Parathyroid adenoma (tissue), 2 donors: ENCODE results near the gene IMPA2.

ENCODE experiments used
- H2AFZ ChIP-seq: fragments of 300-600 bp; sonication (generic); one replicate; pipeline ENCODE4 v1.7.0; 2017; ENCODE audit warnings: antibody characterized with exemption, mild to moderate bottlenecking
- H3K27ac ChIP-seq: fragments of 300-600 bp; sonication (generic); one replicate; pipeline ENCODE4 v1.7.0; 2017
- H3K27me3 ChIP-seq: fragments of 300-600 bp; sonication (generic); one replicate; pipeline ENCODE4 v1.7.0; 2017; ENCODE audit warnings: low read length; ENCODE audit not compliant: control insufficient read depth, insufficient read depth
- H3K36me3 ChIP-seq: fragments of 300-600 bp; sonication (generic); one replicate; pipeline ENCODE4 v1.7.0; 2017; ENCODE audit warnings: low read length; ENCODE audit not compliant: control insufficient read depth, insufficient read depth
- H3K4me1 ChIP-seq: fragments of 300-600 bp; sonication (generic); one replicate; pipeline ENCODE4 v1.7.0; 2017; ENCODE audit warnings: control low read depth
- H3K4me2 ChIP-seq: fragments of 300-600 bp; sonication (generic); one replicate; pipeline ENCODE4 v1.7.0; 2017; ENCODE audit warnings: low read length
- H3K4me3 ChIP-seq: fragments of 300-600 bp; sonication (generic); one replicate; pipeline ENCODE4 v1.7.0; 2017; ENCODE audit warnings: low read depth, low read length
- H3K79me2 ChIP-seq: fragments of 300-600 bp; sonication (generic); one replicate; pipeline ENCODE4 v1.7.0; 2017; ENCODE audit warnings: control low read depth
- H3K9ac ChIP-seq: fragments of 300-600 bp; sonication (generic); one replicate; pipeline ENCODE4 v1.7.0; 2017; ENCODE audit warnings: mild to moderate bottlenecking
- H3K9me3 ChIP-seq: fragments of 300-600 bp; sonication (generic); one replicate; pipeline ENCODE4 v1.7.0; 2017; ENCODE audit warnings: low read length; ENCODE audit not compliant: control insufficient read depth
- TF ChIP-seq, protein P1 (sequence below): fragments of 300-600 bp; sonication (generic); IDR thresholded peaks from one replicate; pipeline ENCODE4 v1.7.0; 2017; ENCODE audit warnings: antibody characterized with exemption, mild to moderate bottlenecking
- donor health status: primary hyperparathyroidism.

IMPA2 gene

DNA sequence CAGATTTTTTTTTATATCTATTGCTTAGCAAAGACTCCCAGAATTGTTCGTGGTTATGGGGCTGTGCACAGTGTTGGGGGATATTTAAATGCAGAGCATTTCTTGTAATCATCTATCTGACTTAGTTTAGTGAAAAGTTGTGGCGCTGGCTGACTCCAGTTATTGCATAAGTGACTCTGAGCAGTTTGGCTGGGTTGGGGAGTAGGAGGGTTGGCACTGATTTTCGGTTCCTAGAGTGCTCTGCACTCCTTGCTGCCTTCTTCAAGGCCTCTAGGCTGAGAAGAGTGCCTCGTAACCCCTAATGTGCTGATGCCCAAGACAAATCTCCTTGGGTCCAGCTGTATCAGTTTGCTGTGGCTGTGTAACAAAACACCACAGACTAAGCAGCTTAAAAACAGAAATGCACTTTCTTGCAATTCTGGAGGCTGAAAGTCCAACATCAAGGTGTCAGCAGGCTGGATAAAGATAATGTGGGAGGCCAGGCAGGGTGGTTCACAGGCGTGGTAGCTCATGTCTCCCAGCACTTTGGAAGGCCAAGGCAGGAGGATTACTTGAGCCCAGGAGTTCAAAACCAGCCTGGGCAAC, 6.5 kb upstream of the IMPA2 start:
- no peaks in the 10 kb centered on the region for H3K27me3 ChIP-seq
- no peaks in the 10 kb centered on the region for H3K79me2 ChIP-seq
- TF ChIP-seq, protein P1, sequence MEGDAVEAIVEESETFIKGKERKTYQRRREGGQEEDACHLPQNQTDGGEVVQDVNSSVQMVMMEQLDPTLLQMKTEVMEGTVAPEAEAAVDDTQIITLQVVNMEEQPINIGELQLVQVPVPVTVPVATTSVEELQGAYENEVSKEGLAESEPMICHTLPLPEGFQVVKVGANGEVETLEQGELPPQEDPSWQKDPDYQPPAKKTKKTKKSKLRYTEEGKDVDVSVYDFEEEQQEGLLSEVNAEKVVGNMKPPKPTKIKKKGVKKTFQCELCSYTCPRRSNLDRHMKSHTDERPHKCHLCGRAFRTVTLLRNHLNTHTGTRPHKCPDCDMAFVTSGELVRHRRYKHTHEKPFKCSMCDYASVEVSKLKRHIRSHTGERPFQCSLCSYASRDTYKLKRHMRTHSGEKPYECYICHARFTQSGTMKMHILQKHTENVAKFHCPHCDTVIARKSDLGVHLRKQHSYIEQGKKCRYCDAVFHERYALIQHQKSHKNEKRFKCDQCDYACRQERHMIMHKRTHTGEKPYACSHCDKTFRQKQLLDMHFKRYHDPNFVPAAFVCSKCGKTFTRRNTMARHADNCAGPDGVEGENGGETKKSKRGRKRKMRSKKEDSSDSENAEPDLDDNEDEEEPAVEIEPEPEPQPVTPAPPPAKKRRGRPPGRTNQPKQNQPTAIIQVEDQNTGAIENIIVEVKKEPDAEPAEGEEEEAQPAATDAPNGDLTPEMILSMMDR: no peak
- no peaks in the 10 kb centered on the region for H3K36me3 ChIP-seq
- no peaks in the 10 kb centered on the region for H3K4me1 ChIP-seq
- H3K9ac ChIP-seq: no peak overlapping the region
- no peak overlapping the region for H3K4me3 ChIP-seq
- no peak overlapping the region for H2AFZ ChIP-seq
- no peak overlapping the region for H3K4me2 ChIP-seq
- H3K27ac ChIP-seq: no peak overlapping the region
- no peaks in the 10 kb centered on the region for H3K9me3 ChIP-seq

DNA sequence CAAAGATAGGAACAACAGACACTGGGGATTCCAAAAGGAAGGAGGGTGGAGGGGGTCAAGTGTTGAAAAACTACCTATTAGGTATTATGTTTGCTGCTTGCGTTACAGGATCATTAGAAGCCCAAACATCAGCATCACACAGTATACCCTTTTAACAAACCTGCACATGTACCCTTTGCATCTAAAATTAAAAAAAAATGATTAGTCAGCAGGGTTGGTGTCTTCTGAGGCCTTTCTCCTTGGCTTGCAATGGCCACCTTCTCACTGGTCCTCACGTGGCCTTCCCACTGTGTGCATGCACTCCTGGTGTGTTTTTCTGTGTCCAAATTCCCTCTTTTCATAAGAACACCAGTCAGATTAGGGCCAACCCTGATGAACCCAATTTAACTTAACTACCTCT, 5.6 kb upstream of the IMPA2 start:
- Histone ChIP-seq H3K4me3 (no peak overlapping the region), H3K9me3 (no peaks in the 10 kb centered on the region), H3K4me2 (no peak overlapping the region), H3K4me1 (no peaks in the 10 kb centered on the region), H2AFZ (no peak overlapping the region), H3K36me3 (no peaks in the 10 kb centered on the region), H3K79me2 (no peaks in the 10 kb centered on the region), H3K9ac (no peak overlapping the region), H3K27me3 (no peaks in the 10 kb centered on the region), H3K27ac (no peak overlapping the region)
- TF ChIP-seq, protein P1: no peak

DNA sequence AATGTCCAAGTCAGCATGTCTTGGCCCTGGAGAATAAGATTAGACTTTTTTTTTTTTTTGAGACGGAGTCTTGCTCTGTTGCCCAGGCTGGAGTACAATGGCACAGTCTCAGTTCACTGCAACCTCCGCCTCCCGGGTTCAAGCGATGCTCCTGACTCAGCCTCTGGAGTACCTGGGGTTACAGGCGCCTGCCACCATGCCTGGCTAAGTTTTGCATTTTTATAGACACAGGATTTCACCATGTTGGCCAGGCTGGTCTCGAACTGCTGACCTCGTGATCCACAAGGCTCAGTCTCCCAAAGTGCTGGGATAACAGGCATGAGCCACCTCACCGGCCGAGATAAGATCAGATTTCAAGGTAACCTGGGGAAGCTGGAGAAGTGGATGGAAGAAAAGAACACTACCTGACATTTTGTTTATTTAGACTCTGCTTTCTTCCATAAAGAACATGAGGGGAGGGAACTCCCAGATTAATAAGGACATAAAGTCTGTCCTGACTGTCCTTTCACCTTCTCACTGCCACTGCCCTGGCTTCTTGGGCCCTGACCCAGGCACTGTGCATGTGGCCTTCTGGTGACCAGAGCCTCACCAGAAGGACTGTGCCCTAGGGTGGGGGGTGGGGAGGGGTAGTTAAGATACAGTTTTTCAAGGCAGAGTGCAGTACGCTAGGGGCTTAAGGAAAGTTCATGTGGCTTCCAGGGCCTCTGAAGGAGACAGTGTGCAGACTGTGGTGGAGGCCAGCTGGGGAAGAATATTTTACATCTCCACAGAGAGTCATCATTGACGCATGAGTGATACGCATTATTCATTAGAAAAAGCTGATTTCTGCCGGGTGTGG, 4.8 kb upstream of the IMPA2 start:
- Histone ChIP-seq H3K4me3 (no peak overlapping the region), H3K4me2 (no peak overlapping the region), H3K36me3 (no peaks in the 10 kb centered on the region), H3K9ac (no peak overlapping the region), H3K27me3 (no peaks in the 10 kb centered on the region), H2AFZ (no peak overlapping the region), H3K79me2 (no peaks in the 10 kb centered on the region), H3K27ac (no peak overlapping the region), H3K9me3 (no peaks in the 10 kb centered on the region), H3K4me1 (no peaks in the 10 kb centered on the region)
- TF ChIP-seq, protein P1: no peak

DNA sequence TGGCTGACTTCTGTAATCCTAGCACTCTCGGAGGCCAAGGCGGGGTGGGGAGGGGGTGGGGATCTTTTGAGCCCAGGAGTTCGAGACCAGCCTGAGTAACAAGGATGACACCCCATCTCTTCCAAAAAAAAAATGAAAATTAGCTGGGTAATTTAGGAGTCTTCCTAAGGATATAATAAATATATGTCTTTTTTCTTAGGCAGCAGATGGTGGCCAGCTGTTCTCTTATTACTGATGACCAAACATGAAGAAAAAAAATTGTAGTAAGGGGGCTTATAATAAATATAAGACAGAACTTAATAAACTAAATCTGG, 4.2 kb upstream of the IMPA2 start:
- no peaks in the 10 kb centered on the region for H3K9me3 ChIP-seq
- no peaks in the 10 kb centered on the region for H3K36me3 ChIP-seq
- H3K27ac ChIP-seq: no peak overlapping the region
- peaks cover 1% of the 10 kb centered on the region for H3K4me1 ChIP-seq
- no peaks in the 10 kb centered on the region for H3K79me2 ChIP-seq
- H2AFZ ChIP-seq: no peak overlapping the region
- no peaks in the 10 kb centered on the region for H3K27me3 ChIP-seq
- no peak overlapping the region for H3K4me2 ChIP-seq
- no peak overlapping the region for H3K9ac ChIP-seq
- TF ChIP-seq, protein P1: no peak
- no peak overlapping the region for H3K4me3 ChIP-seq

DNA sequence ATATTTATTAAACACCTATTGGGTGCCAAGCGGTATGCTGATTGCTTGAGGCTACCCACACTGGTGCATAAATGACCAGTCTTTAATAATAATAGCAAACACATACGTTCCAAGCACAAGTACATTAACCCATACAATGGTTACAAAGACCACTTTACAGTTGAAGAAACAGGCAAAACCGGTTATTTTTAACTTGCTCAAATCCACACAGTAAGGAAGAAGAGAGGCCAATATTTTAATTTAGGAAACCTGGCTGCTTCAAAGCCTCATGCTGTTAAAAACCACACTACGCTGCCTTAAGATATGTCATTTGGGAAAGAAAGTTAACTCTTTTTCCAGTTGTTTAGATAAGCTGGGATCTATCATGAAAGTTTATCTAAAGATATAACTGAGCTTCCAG, 2.4 kb upstream of the IMPA2 start:
- no peak overlapping the region for H3K27ac ChIP-seq
- no peak overlapping the region for H2AFZ ChIP-seq
- TF ChIP-seq, protein P1: no peak
- no peaks in the 10 kb centered on the region for H3K79me2 ChIP-seq
- H3K4me1 ChIP-seq: peaks cover 4% of the 10 kb centered on the region
- H3K4me3 ChIP-seq: no peak overlapping the region
- H3K4me2 ChIP-seq: no peak overlapping the region
- no peak overlapping the region for H3K9ac ChIP-seq
- no peaks in the 10 kb centered on the region for H3K27me3 ChIP-seq
- H3K36me3 ChIP-seq: no peaks in the 10 kb centered on the region
- no peaks in the 10 kb centered on the region for H3K9me3 ChIP-seq
